H1 (cell line): ENCODE results near the gene ORAI1. TPM values are rescaled to one million over a fixed set of nuclear protein-coding genes. Genes with fewer than 3 reads are reported as not detected.

Experiments used
- CTCF ChIA-PET: fragments of 300-600 bp; sonication (Branson Sonifier 250); formaldehyde crosslinking; loops from one replicate; lab custom pipeline; 2021; ENCODE audit not compliant: partially characterized antibody; lab: Charles Lee
- POLR2A ChIA-PET: fragments of 300-600 bp; sonication (Branson Sonifier 250); formaldehyde crosslinking; loops from one replicate; lab custom pipeline; 2021; ENCODE audit warnings: inconsistent platforms; ENCODE audit not compliant: partially characterized antibody; lab: Charles Lee
- DNase-seq, 2 experiments: peaks; one replicate each; pipeline versions ENCODE4 v3.0.0 to v3.0.0-alpha.2; 2010 to 2022; ENCODE audit warnings: low spot score in 2 of 2, low read depth in 1 of 2, mixed read lengths in 1 of 2
- FAIRE-seq: peaks from 2 replicates; lab custom pipeline; 2011; peaks lifted over from hg19 to GRCh38; lab: Jason Lieb, UNC
- H2AFZ ChIP-seq: 2 replicates; pipeline ENCODE4 v1.8.1; 2012; ENCODE audit warnings: low read length, inconsistent platforms
- H2AK5ac ChIP-seq: 2 replicates; pipeline ENCODE4 v1.6.1; 2013; ENCODE audit warnings: low read depth, low read length
- H2BK120ac ChIP-seq: replicated peaks from 2 replicates; pipeline ENCODE3; 2013; ENCODE audit warnings: low read depth, low read length, inconsistent platforms
- H2BK12ac ChIP-seq: 2 replicates; pipeline ENCODE4 v1.6.1; 2013; ENCODE audit warnings: low read depth, low read length
- H2BK15ac ChIP-seq: 2 replicates; pipeline ENCODE4 v1.6.1; 2013; ENCODE audit warnings: low read length
- H2BK20ac ChIP-seq: 2 replicates; pipeline ENCODE4 v1.6.1; 2013; ENCODE audit warnings: low read length
- H2BK5ac ChIP-seq: 2 replicates; pipeline ENCODE4 v1.6.1; 2013; ENCODE audit warnings: low read depth, low read length
- H3K14ac ChIP-seq: 2 replicates; pipeline ENCODE4 v1.6.1; 2013; ENCODE audit warnings: inconsistent platforms; ENCODE audit not compliant: insufficient read length
- H3K18ac ChIP-seq: 2 replicates; pipeline ENCODE4 v1.6.1; 2013; ENCODE audit warnings: low read length; ENCODE audit errors: extremely low read depth
- H3K23ac ChIP-seq: 2 replicates; pipeline ENCODE4 v1.6.1; 2013; ENCODE audit warnings: inconsistent platforms; ENCODE audit not compliant: insufficient read length
- H3K23me2 ChIP-seq: 2 replicates; pipeline ENCODE4 v1.6.1; 2013; ENCODE audit warnings: low read depth, low read length
- H3K27ac ChIP-seq: 2 replicates; pipeline ENCODE4 v1.6.1; 2011; ENCODE audit warnings: low read depth, low read length, inconsistent platforms
- H3K27me3 ChIP-seq, 4 experiments: replicated peaks in 1 of 4; 1 replicate in 1 of 4; 2 replicates in 3 of 4; pipeline versions ENCODE4 v1.6.1 to v1.8.1; 2011 to 2013; ENCODE audit warnings: low read length in 3 of 4, mild to moderate bottlenecking in 3 of 4, inconsistent platforms in 2 of 4, mixed read lengths in 2 of 4, moderate library complexity in 1 of 4; ENCODE audit not compliant: control insufficient read depth in 3 of 4, insufficient read depth in 3 of 4; ENCODE audit errors: extremely low read depth in 1 of 4
- H3K36me3 ChIP-seq, 4 experiments: 2 replicates each; pipeline versions ENCODE4 v1.6.1 to v1.8.1; 2011 to 2013; ENCODE audit warnings: mild to moderate bottlenecking in 4 of 4, low read length in 3 of 4, moderate library complexity in 2 of 4, control low read depth in 1 of 4, inconsistent platforms in 1 of 4; ENCODE audit not compliant: insufficient read depth in 4 of 4, control insufficient read depth in 2 of 4
- H3K4ac ChIP-seq: replicated peaks from 2 replicates; pipeline ENCODE3; 2013; ENCODE audit warnings: low read length, low read depth, mixed read lengths, inconsistent platforms; ENCODE audit not compliant: insufficient read length
- H3K4me1 ChIP-seq, 4 experiments: replicated peaks in 1 of 4; 1 replicate in 1 of 4; 2 replicates in 3 of 4; pipeline versions ENCODE4 v1.6.1 to v1.8.1; 2011 to 2013; ENCODE audit warnings: low read length in 3 of 4, inconsistent platforms in 2 of 4, mixed read lengths in 1 of 4; ENCODE audit not compliant: insufficient read depth in 4 of 4, control insufficient read depth in 3 of 4
- H3K4me2 ChIP-seq, 2 experiments: 2 replicates each; pipeline versions ENCODE4 v1.6.1 to v1.8.1; 2011 to 2013; ENCODE audit warnings: low read depth in 2 of 2, low read length in 2 of 2, control low read depth in 1 of 2, inconsistent platforms in 1 of 2, mild to moderate bottlenecking in 1 of 2; ENCODE audit not compliant: insufficient read depth in 1 of 2
- H3K4me3 ChIP-seq, 4 experiments: fragments of 200-600, 300-600 bp in 1 of 4; sonication (generic), shearing (Covaris generic), sonication (Bioruptor Twin) in 1 of 4; 2 replicates each; pipeline versions ENCODE4 v1.5.1 to v1.8.1; 2011 to 2016; ENCODE audit warnings: low read length in 4 of 4, low read depth in 3 of 4, control low read depth in 2 of 4, inconsistent platforms in 2 of 4, mild to moderate bottlenecking in 2 of 4, mixed read lengths in 1 of 4, moderate library complexity in 1 of 4; ENCODE audit not compliant: insufficient read depth in 2 of 4; ENCODE audit errors: extremely low read depth in 1 of 4
- H3K56ac ChIP-seq: replicated peaks from 2 replicates; pipeline ENCODE3; 2013; ENCODE audit warnings: low read depth, mild to moderate bottlenecking, mixed read lengths, low read length, inconsistent platforms; ENCODE audit not compliant: insufficient read length
- H3K79me1 ChIP-seq: 2 replicates; pipeline ENCODE4 v1.6.1; 2013; ENCODE audit warnings: low read depth, low read length, control low read depth
- H3K79me2 ChIP-seq, 2 experiments: 2 replicates each; pipeline versions ENCODE4 v1.6.1 to v1.8.1; 2012 to 2013; ENCODE audit warnings: low read length in 2 of 2, mild to moderate bottlenecking in 2 of 2, inconsistent platforms in 1 of 2; ENCODE audit not compliant: insufficient read depth in 2 of 2, control insufficient read depth in 1 of 2
- H3K9ac ChIP-seq, 4 experiments: replicated peaks in 1 of 4; 1 replicate in 1 of 4; 2 replicates in 3 of 4; pipeline versions ENCODE4 v1.6.1 to v1.8.1; 2011 to 2013; ENCODE audit warnings: low read depth in 3 of 4, low read length in 3 of 4, control low read depth in 2 of 4, mild to moderate bottlenecking in 2 of 4, moderate library complexity in 2 of 4, inconsistent platforms in 1 of 4; ENCODE audit errors: extremely low read depth in 1 of 4
- H3K9me3 ChIP-seq, 2 experiments: 2 replicates each; pipeline versions ENCODE4 v1.6.1 to v1.8.1; 2012 to 2013; ENCODE audit warnings: mild to moderate bottlenecking in 2 of 2, moderate library complexity in 2 of 2, control low read depth in 1 of 2, inconsistent platforms in 1 of 2, low read depth in 1 of 2, low read length in 1 of 2, mixed read lengths in 1 of 2; ENCODE audit not compliant: insufficient read depth in 2 of 2
- H4K20me1 ChIP-seq, 2 experiments: replicated peaks in 1 of 2; 2 replicates each; pipeline versions ENCODE3 to v1.8.1; 2011 to 2013; ENCODE audit warnings: inconsistent platforms in 2 of 2, low read length in 2 of 2, mild to moderate bottlenecking in 1 of 2; ENCODE audit not compliant: insufficient read depth in 2 of 2, control insufficient read depth in 1 of 2
- H4K5ac ChIP-seq: 2 replicates; pipeline ENCODE4 v1.6.1; 2013; ENCODE audit warnings: low read length, low read depth, mixed read lengths, inconsistent platforms; ENCODE audit not compliant: insufficient read length
- H4K8ac ChIP-seq: 2 replicates; pipeline ENCODE4 v1.8.0; 2013; ENCODE audit warnings: mild to moderate bottlenecking, moderate library complexity, low read length, inconsistent platforms; ENCODE audit not compliant: insufficient read depth; ENCODE audit errors: extremely low read depth
- H4K91ac ChIP-seq: replicated peaks from 2 replicates; pipeline ENCODE3; 2013; ENCODE audit warnings: low read length, mixed read lengths, inconsistent platforms; ENCODE audit not compliant: insufficient read length
- BCL11A ChIP-seq, 2 experiments: IDR thresholded peaks; one replicate each; pipeline ENCODE4 v1.6.1; 2011; ENCODE audit warnings: low read depth in 2 of 2, low read length in 2 of 2, mild to moderate bottlenecking in 2 of 2
- SRF ChIP-seq: IDR thresholded peaks from 2 replicates; pipeline ENCODE4 v1.6.1; 2011; ENCODE audit warnings: mild to moderate bottlenecking, low read depth, low read length, moderate library complexity
- SUZ12 ChIP-seq: fragments of 200-600 bp; sonication (generic); IDR thresholded peaks from 2 replicates; pipeline ENCODE4 v1.6.1; 2012; ENCODE audit warnings: mild to moderate bottlenecking, inconsistent platforms, low read length, moderate library complexity, mixed read lengths
- TCF12 ChIP-seq: IDR thresholded peaks from 2 replicates; pipeline ENCODE4 v1.6.1; 2011; ENCODE audit warnings: low read depth, mild to moderate bottlenecking, low read length
- YY1 ChIP-seq: IDR thresholded peaks from 2 replicates; pipeline ENCODE4 v1.6.1; 2011; ENCODE audit warnings: low read depth, mild to moderate bottlenecking, low read length
- WGBS, 2 experiments: shearing (Covaris generic) in 1 of 2; methylation state at CpG; one replicate each; pipeline versions ENCODE4 v1.1.6 to v1.1.7; 2013 to 2015; ENCODE audit warnings: low lambda C conversion rate in 2 of 2, mixed read lengths in 2 of 2, inconsistent platforms in 1 of 2, low coverage in 1 of 2, missing lambda C conversion rate in 1 of 2; ENCODE audit not compliant: insufficient replicate concordance in 2 of 2, insufficient coverage in 1 of 2, insufficient read length in 1 of 2; ENCODE audit errors: extremely low coverage in 1 of 2, missing lambda C conversion rate in 1 of 2; 5-methylcytosine and 5-hydroxymethylcytosine counted together
- polyA plus RNA-seq, 7 experiments: library from polyadenylated mRNA; depleted of rRNA in 3 of 7; stranded (reverse) in 5 of 7; unstranded in 2 of 7; fragments of >200 nt in 5 of 7; fragments of 200-250 nt in 2 of 7; gene quantifications; 1 replicate in 5 of 7; 2 replicates in 1 of 7; 4 replicates in 1 of 7; pipeline versions ENCODE4 v1.2.1 to v1.2.3, GENCODE V29; 2011 to 2013; ENCODE audit warnings: missing spikeins in 2 of 7, mixed read lengths in 2 of 7
- total RNA-seq: library from RNA; stranded (reverse); fragmentation: NEBNext Ultra II Directional; extraction: Animal tissue kit (Norgen Biotek cat#: 25700); gene quantifications from 2 replicates; pipeline ENCODE4 v1.2.1, GENCODE V29; 2021
- TF ChIP-seq, protein P1 (sequence below): IDR thresholded peaks from 2 replicates; pipeline ENCODE4 v1.6.1; 2012; ENCODE audit warnings: low read length, inconsistent platforms
- TF ChIP-seq, protein P2 (sequence below): IDR thresholded peaks from 2 replicates; pipeline ENCODE4 v1.6.1; 2012; ENCODE audit warnings: inconsistent platforms

ORAI1 gene
- total and polyA plus RNA-seq, 2 of the 8 experiments (the other 6 are each of a cell fraction or from before 2014, with no cell fraction given): 29.9 to 71.5 TPM

DNA sequence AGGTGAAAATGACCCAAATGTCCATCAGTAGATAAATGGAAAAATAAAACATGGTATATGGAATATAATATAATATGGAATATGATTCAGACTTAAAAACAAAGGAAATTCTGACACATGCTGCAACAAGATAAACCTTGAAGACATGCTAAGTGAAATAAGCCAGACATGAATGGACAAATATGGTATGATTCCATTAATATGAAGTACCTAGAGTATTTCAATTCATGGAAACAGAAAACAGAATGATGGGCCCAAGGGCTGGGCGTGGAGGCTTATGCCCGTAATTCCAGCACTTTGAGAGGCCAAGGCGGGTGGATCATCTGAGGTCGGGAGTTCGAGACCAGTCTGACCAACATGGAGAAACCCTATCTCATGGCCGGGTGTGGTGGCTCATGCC, 22.7 kb upstream of the ORAI1 start:
- ChIA-PET POLR2A (interaction anchor here (5.7 to 10.4 kb wide), 2 partner anchors 9 to 22 kb away, joined by 53 to 219 read pairs; partner anchors contain the start of gene KDM2B), CTCF (interaction anchor here (0.9 to 1.1 kb wide), 2 partner anchors 42 to 109 kb away, joined by 4 read pairs; no protein-coding TSS in a partner anchor)
- H4K5ac ChIP-seq: no peak overlapping the region
- no peak overlapping the region for H3K27ac ChIP-seq
- no peak overlapping the region for H2BK20ac ChIP-seq
- no peak overlapping the region for H2BK120ac ChIP-seq
- H3K9ac ChIP-seq: no peak overlapping the region
- no peak overlapping the region for H4K8ac ChIP-seq
- no peak overlapping the region for H2AFZ ChIP-seq
- H3K14ac ChIP-seq: no peak overlapping the region
- no peak overlapping the region for H3K56ac ChIP-seq
- DNase-seq (no peak), FAIRE-seq (no peak)
- H3K4me2 ChIP-seq: no peak overlapping the region
- H3K23ac ChIP-seq: no peak overlapping the region
- no peaks in the 10 kb centered on the region for H3K9me3 ChIP-seq
- H3K27me3 ChIP-seq: no peaks in the 10 kb centered on the region
- no peaks in the 10 kb centered on the region for H3K4me1 ChIP-seq
- H3K36me3 ChIP-seq: no peaks in the 10 kb centered on the region; a peak in 1 of 8 replicates
- no peak overlapping the region for H2BK5ac ChIP-seq
- no peak overlapping the region for H4K91ac ChIP-seq
- 94% methylated on average over 6 of the region's 6 CpGs; no CpG with 5 or more reads in 1 of the 2 experiments for WGBS, 2 experiments
- H2BK12ac ChIP-seq: no peak overlapping the region
- H3K79me1 ChIP-seq: no peaks in the 10 kb centered on the region
- no peak overlapping the region for H3K18ac ChIP-seq
- H2BK15ac ChIP-seq: no peak overlapping the region
- no peaks in the 10 kb centered on the region for H3K23me2 ChIP-seq
- H3K79me2 ChIP-seq: no peaks in the 10 kb centered on the region
- H4K20me1 ChIP-seq: no peaks in the 10 kb centered on the region
- no peak overlapping the region for H3K4me3 ChIP-seq
- no peak overlapping the region for H2AK5ac ChIP-seq
- no peak overlapping the region for H3K4ac ChIP-seq
- TF ChIP-seq TCF12 (no peak), SUZ12 (no peak), YY1 (no peak), SRF (no peak), BCL11A (IDR thresholded peaks at IDR 0.05; ENCODE audit: low read depth in 2 of 2, low read length in 2 of 2) (no peak)
- TF ChIP-seq, protein P1, sequence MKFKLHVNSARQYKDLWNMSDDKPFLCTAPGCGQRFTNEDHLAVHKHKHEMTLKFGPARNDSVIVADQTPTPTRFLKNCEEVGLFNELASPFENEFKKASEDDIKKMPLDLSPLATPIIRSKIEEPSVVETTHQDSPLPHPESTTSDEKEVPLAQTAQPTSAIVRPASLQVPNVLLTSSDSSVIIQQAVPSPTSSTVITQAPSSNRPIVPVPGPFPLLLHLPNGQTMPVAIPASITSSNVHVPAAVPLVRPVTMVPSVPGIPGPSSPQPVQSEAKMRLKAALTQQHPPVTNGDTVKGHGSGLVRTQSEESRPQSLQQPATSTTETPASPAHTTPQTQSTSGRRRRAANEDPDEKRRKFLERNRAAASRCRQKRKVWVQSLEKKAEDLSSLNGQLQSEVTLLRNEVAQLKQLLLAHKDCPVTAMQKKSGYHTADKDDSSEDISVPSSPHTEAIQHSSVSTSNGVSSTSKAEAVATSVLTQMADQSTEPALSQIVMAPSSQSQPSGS: no peak
- TF ChIP-seq, protein P2, sequence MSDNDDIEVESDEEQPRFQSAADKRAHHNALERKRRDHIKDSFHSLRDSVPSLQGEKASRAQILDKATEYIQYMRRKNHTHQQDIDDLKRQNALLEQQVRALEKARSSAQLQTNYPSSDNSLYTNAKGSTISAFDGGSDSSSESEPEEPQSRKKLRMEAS: no peak
